NCI-H748 treated with DMSO at 0.1 percent for 48 hours (cell line): ENCODE results near the gene CCNJ.
"Not testable (repeated sequence)": the region's sequence is repeated elsewhere in the genome, so short reads cannot be mapped to it uniquely, and the experiment has no call there.

Source experiments
- DNase-seq: peaks from one replicate; lab custom pipeline; 2025; lab: John Stamatoyannopoulos, UW

The CCNJ gene, protein sequence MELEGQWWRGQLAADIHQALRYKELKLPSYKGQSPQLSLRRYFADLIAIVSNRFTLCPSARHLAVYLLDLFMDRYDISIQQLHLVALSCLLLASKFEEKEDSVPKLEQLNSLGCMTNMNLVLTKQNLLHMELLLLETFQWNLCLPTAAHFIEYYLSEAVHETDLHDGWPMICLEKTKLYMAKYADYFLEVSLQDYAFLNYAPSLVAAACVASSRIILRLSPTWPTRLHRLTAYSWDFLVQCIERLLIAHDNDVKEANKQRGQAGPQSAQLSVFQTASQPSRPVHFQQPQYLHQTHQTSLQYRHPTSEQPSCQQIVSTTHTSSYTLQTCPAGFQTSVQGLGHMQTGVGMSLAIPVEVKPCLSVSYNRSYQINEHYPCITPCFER

GRCh38 chr10:96043033-96043892 is at the start of gene CCNJ:
Gene CCNJ, plus strand, starts transcription at chr10:96043583. Its CDS starts 811 bp downstream, at chr10:96044394.
- peak; percentile 37 for DNase-seq

- not testable (repeated sequence) for DNase-seq
Observed at GRCh38 chr10:95994376-95994775, 49.0 kb upstream of the CCNJ start.

DNA sequence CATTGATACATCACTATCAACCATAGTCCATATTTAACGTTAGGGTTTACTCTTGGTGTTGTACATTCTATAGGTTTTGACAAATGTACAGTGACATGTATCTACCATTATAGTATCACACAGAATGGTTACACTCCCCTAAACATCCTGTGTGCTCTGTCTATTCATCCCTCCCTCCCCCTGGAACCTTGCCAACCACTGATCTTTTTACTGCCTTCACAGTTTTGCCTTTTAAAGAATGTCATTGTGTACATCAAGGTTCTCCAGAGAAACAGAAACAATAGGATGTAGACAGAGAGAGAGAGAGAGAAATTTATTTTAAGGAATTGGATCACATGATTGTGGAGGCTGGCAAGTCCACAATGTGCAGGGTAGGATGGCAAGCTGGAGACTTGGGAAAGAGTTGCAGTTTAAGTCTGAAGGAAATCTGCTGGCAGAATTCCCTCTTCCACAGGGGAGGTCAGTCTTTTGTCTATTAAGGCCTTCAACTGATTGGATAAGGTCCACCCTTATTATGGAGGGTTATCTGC is 45.1 kb upstream of the CCNJ start:
- no peak for DNase-seq

- DNase-seq: no peak
Observed at GRCh38 chr10:96013956-96014355, 29.4 kb upstream of the CCNJ start.

DNA sequence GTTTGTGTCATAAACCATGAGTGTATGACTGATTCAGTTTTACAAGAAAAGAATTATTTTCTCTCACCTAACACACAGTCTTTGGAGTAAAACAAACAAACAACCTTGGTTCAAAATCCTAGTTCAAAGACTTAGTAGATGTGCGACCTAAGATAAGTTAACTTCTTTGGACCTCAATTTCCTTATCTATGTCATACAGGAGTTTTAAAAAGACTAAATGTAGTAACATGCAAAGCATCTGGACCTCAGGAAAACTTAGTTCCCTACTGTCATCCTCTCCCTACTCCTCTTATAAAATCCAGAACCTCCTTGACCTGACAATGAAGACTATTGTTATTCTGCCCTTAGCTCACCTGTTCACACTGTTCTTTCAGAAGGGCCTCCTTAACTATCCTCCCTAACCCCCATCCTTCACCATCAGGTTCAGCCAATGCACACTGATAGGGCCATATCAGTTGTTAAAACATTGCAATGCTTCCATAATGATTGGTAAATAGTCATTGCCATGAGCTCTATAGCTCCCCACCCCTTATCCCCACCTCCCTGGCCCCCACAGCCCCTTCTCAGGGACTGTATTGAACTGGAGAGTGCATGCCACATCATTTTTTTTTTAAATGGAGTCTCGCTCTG is 28.8 kb upstream of the CCNJ start:
- no peak for DNase-seq

DNA sequence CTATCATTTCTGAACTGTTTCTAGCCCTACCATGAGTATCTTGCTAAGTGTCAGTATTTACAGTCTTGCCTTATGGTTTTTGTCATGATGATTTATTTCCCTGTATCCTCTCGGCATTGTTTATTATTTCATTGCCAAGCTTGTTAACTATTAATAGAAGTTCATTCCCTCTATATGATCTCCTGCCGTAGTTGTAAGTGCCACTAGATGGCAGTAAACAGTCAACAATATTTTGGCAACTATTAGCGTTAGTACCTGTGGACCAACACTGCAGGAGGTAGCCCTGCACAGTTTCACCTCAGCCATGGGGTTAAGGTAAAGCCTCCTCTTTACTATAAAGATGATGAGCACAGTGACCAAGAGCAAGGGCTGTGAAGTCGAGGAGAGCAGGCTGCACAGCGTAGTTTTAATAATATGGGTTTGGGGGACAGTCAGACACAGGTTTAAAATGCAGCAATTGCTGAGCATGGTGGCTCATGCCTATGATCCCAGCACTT is 26.1 kb upstream of the CCNJ start:
- peak; percentile 30 for DNase-seq

- DNase-seq: no peak
Observed at GRCh38 chr10:96021332-96021731, 22.1 kb upstream of the CCNJ start.

GRCh38 chr10:96022739-96023138 is 20.6 kb upstream of the CCNJ start:
- DNase-seq: no peak

DNA sequence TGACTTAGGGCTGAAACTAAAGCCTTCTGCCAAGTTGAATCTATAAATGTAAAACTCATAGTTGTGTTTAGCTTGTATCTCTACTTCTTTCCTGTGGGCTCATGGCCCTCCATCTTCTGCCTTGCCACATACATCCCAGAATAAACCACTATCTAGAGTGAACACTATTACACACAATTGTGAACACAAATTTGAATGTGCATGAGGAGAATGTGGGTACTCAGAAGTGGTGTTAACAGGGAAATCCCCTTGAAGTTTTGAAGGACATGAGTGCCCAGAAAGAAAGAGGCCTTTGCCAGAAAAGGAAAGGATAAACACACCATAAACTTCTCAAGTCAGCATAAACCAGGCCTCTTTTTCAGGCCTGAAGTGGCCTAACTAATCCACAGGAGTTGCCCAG is 20.2 kb upstream of the CCNJ start:
- no peak for DNase-seq

- no peak for DNase-seq
Observed at GRCh38 chr10:96025566-96025965, 17.8 kb upstream of the CCNJ start.

- DNase-seq: no peak
Observed at GRCh38 chr10:96034625-96035024, 8.8 kb upstream of the CCNJ start.

GRCh38 chr10:96038476-96039387 is 4.7 kb upstream of the CCNJ start:
- DNase-seq: no peak

GRCh38 chr10:96041146-96041545 is 2.2 kb upstream of the CCNJ start:
- no peak for DNase-seq

DNA sequence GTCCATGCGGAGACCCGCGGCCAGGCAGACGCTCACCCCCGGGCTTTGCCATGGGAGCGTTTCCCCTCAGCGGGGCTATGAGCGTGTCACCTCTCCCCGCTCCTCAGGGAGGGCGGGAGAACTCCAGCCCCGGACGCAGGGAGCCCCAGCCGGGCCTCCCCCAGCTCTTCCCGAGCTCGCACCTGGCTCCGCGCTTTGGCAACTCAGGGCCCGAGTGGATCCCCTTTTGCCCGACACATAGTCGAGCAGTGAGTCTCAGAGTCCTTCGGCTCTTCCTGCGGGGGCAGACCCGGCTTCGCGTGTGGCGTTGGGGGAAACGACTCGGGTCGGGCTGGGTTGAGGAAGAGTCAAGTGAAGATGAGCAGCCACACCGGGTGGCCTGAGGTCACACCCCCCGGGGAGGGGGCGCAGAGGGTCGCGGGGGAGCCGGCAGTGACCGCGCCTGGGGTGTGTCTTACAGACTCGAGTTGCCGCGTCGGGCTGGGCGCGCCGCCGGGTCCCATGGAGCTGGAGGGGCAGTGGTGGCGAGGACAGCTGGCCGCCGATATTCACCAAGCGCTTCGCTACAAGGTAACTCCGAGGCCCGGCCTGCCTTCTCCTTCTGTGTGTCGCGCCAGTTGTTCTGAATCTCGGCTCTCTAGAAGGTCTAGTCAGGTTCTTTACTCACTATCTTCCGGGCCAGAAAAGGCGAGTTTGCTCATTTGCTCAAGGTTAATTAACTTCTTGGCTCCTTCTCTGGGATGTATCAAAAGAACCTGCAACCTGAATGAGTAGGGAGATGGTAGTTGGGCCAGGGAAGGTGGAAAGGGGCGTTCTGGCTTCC is 721 bp downstream of the CCNJ start:
- peak; percentile 10 for DNase-seq

- DNase-seq: no peak
Observed at GRCh38 chr10:96044736-96045135, 1.4 kb downstream of the CCNJ start.

DNA sequence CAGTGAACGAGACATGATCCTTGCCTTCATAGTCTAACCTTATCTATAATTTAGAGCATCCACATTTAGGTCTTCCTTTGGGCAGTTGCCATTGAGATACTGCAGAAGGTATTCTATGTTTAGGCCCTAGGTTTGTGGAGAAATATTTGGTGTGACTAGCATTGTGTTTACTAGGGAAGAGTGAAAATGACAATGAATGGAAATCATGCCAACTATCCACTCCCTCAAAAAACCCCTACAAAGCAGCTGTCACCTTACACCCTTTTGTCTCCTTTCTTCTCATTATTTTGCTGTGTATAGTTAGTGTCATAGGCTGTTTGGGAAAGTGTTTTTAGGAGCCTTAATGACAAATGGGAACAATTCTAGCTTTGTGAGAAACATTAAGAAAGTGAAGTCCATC is 3.2 kb downstream of the CCNJ start:
- DNase-seq: no peak

- no peak for DNase-seq
Observed at GRCh38 chr10:96047004-96047649, 3.7 kb downstream of the CCNJ start.

DNA sequence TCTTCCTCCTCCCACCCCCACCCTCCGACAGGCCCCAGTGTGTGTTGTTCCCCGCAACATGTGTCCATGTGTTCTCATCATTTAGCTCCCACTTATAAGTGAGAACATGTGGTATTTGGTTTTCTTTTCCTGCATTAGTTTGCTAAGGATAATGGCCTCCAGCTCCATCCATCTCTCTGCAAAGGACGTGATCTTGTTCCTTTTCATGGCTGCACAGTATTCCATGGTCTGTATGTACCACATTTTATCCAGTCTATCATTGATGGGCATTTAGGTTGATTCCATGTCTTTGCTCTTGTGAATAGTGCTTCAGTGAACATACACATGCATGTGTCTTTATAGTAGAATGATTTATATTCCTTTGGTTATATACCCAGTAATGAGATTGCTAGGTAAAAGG is 4.5 kb downstream of the CCNJ start:
- not testable (repeated sequence) for DNase-seq

DNA sequence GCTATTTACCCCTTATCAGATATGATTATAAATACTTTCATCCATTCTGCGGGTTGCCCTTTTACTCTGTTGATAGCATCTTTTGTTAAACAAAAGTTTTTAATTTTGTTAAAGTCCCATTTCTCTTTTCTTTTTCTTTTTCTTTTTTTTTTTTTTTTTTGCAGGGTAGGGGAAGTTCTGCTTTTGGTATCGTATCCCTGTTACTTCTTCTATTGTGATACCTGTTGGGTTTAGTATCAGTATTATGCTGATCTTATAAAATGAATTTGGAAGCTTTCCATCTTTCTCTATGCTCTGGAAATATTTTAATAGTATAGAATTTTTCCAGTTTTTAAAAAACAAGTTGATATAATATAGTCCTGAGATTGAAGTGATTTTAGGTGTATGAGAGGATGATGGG is 6.0 kb downstream of the CCNJ start:
- DNase-seq: no peak

GRCh38 chr10:96053985-96054384 is 10.6 kb downstream of the CCNJ start:
- DNase-seq: no peak
